ENCODE results near the gene PRKACB.

The PRKACB gene

DNA sequence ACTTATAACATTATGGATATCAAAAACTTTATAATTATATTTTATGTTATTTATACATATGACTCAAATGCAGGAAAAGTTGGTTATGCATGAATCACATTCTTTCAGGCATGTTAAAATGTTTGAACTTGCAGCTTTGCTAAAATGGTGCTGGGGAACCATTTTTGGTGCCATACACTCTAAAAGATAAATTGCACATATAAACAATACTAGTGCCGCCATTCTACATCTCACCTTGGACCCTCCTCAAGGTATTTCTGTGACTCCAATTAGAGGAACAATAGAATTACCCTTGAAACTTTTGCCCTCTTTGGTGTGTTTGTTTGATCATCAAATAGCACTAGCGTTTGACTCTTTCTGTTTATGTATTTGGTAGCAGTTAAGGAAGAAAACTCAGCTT lies 997 bp downstream of the PRKACB start:
- Histone ChIP-seq H3K27ac (ENCODE audit: low read depth, low read length) (peak overlapping the region; percentile 97), H3K79me2 (ENCODE audit: control insufficient read depth, low read length) (peaks cover 55% of the 10 kb centered on the region), H3K4me3 (ENCODE audit: low read length) (peak overlapping the region; percentile 81), H3K4me2 (ENCODE audit: low read length) (peak overlapping the region; percentile 76), H3K4me1 (ENCODE audit: control insufficient read depth, low read length) (peaks cover 65% of the 10 kb centered on the region), H3K9me3 (ENCODE audit: control insufficient read depth, insufficient read depth, low read length) (no peaks in the 10 kb centered on the region), H3K9me2 (replicated peaks; ENCODE audit: control insufficient read depth, low read length) (no peaks in the 10 kb centered on the region), H4K20me1 (ENCODE audit: control insufficient read depth, insufficient read depth, low read depth, low read length) (no peaks in the 10 kb centered on the region), H3K36me3 (ENCODE audit: control insufficient read depth, low read length) (peaks cover 22% of the 10 kb centered on the region), H3K27me3 (ENCODE audit: control insufficient read depth, low read length) (no peaks in the 10 kb centered on the region), H3F3A (ENCODE audit: control insufficient read depth, insufficient read depth) (peaks cover 28% of the 10 kb centered on the region)
- no peak for TF ChIP-seq EZH2phosphoT487 (IDR thresholded peaks at IDR 0.05; ENCODE audit: borderline replicate concordance, low read length)
- TF ChIP-seq, protein P1, sequence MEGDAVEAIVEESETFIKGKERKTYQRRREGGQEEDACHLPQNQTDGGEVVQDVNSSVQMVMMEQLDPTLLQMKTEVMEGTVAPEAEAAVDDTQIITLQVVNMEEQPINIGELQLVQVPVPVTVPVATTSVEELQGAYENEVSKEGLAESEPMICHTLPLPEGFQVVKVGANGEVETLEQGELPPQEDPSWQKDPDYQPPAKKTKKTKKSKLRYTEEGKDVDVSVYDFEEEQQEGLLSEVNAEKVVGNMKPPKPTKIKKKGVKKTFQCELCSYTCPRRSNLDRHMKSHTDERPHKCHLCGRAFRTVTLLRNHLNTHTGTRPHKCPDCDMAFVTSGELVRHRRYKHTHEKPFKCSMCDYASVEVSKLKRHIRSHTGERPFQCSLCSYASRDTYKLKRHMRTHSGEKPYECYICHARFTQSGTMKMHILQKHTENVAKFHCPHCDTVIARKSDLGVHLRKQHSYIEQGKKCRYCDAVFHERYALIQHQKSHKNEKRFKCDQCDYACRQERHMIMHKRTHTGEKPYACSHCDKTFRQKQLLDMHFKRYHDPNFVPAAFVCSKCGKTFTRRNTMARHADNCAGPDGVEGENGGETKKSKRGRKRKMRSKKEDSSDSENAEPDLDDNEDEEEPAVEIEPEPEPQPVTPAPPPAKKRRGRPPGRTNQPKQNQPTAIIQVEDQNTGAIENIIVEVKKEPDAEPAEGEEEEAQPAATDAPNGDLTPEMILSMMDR (IDR thresholded peaks at IDR 0.05; ENCODE audit: low read depth, low read length, poor library complexity, severe bottlenecking) = no peak

DNA sequence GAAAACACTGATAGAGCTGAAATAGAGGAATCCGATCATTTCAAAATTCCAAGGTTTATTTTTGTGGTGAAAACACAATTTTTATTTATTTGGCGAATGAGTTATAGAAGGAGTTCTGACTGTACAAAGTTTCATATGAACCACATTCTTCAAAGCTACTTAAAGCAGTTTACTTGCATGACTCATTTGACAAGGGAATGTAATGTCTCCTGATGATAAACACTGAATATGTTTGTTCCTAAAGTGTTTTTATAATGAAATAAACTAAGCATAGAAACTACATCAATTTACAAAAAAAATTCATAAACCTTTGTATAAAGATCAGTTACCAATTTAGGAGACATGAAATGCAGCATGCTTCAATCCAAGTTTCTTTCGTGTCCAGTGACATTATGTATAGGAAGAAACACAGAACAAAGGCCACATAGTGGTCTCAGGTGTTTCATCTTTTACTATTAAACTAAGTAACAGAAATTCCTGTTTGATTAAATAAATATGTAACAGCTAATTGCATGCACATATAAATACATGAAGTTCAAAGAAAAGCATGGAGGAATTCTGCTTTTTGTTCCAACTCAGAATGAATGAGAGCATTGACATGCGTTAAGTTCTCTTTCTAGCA lies 2.5 kb downstream of the PRKACB start:
- Histone ChIP-seq H3K36me3 (ENCODE audit: control insufficient read depth, low read length) (peaks cover 33% of the 10 kb centered on the region), H3K79me2 (ENCODE audit: control insufficient read depth, low read length) (peaks cover 69% of the 10 kb centered on the region), H3F3A (ENCODE audit: control insufficient read depth, insufficient read depth) (peaks cover 32% of the 10 kb centered on the region), H3K9me2 (replicated peaks; ENCODE audit: control insufficient read depth, low read length) (no peaks in the 10 kb centered on the region), H3K4me2 (ENCODE audit: low read length) (peak overlapping the region; percentile 76), H3K27me3 (ENCODE audit: control insufficient read depth, low read length) (no peaks in the 10 kb centered on the region), H3K4me1 (ENCODE audit: control insufficient read depth, low read length) (peaks cover 71% of the 10 kb centered on the region), H3K27ac (ENCODE audit: low read depth, low read length) (peak overlapping the region; percentile 97), H4K20me1 (ENCODE audit: control insufficient read depth, insufficient read depth, low read depth, low read length) (no peaks in the 10 kb centered on the region), H3K4me3 (ENCODE audit: low read length) (peak overlapping the region; percentile 81), H3K9me3 (ENCODE audit: control insufficient read depth, insufficient read depth, low read length) (no peaks in the 10 kb centered on the region)
- TF ChIP-seq EZH2phosphoT487 (IDR thresholded peaks at IDR 0.05; ENCODE audit: borderline replicate concordance, low read length) = no peak
- TF ChIP-seq, protein P1 (IDR thresholded peaks at IDR 0.05; ENCODE audit: low read depth, low read length, poor library complexity, severe bottlenecking) = no peak

DNA sequence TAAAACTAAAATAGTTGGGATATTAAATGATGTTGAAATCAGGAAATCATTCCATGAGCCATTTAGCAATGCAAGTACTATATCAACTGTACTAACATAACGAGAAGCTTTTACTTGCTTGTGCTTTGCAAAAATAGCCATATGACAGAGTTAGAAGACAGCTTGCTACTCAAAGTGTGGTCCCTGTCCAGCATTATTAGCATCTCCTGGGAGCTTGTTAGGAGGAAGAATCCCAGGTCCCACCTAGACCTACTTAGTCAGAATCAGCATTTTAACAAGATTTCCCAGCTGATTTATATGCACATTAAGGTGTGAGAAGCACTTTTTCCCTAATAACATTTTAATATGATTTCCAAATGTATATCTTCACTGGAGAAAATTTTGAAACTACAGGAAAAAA lies 4.7 kb downstream of the PRKACB start:
- Histone ChIP-seq H3K27me3 (ENCODE audit: control insufficient read depth, low read length) (no peaks in the 10 kb centered on the region), H4K20me1 (ENCODE audit: control insufficient read depth, insufficient read depth, low read depth, low read length) (no peaks in the 10 kb centered on the region), H3K4me3 (ENCODE audit: low read length) (no peak overlapping the region; the same call in 1 of the 2 replicates), H3K79me2 (ENCODE audit: control insufficient read depth, low read length) (peaks cover 91% of the 10 kb centered on the region), H3K27ac (ENCODE audit: low read depth, low read length) (no peak overlapping the region), H3F3A (ENCODE audit: control insufficient read depth, insufficient read depth) (peaks cover 29% of the 10 kb centered on the region), H3K4me2 (ENCODE audit: low read length) (peak overlapping the region; percentile 50), H3K36me3 (ENCODE audit: control insufficient read depth, low read length) (peaks cover 52% of the 10 kb centered on the region), H3K4me1 (ENCODE audit: control insufficient read depth, low read length) (peaks cover 66% of the 10 kb centered on the region), H3K9me3 (ENCODE audit: control insufficient read depth, insufficient read depth, low read length) (no peaks in the 10 kb centered on the region), H3K9me2 (replicated peaks; ENCODE audit: control insufficient read depth, low read length) (no peaks in the 10 kb centered on the region)
- no peak for TF ChIP-seq EZH2phosphoT487 (IDR thresholded peaks at IDR 0.05; ENCODE audit: borderline replicate concordance, low read length)

DNA sequence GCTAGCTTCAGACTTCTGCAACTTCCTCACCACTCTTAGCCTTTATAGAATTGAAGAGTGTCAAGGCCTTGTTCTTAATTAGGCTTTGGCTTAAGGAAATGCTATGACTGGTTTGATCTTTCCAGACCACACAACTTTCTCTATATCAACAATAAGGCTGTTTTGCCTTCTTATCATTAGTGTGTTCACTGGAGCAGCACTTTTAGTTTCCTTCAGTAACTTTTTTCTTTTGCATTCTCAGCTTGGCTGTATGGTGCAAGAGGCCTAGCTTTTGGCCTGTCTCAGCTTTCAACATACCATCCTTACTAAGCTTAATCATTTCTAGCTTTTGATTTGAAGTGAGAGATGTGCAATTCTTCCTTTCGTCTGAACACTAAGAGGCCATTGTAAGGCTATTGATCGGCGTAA lies 8.6 kb downstream of the PRKACB start:
- Histone ChIP-seq H3K36me3 (ENCODE audit: control insufficient read depth, low read length) (peaks cover 61% of the 10 kb centered on the region), H4K20me1 (ENCODE audit: control insufficient read depth, insufficient read depth, low read depth, low read length) (no peaks in the 10 kb centered on the region), H3K4me1 (ENCODE audit: control insufficient read depth, low read length) (peaks cover 64% of the 10 kb centered on the region), H3K79me2 (ENCODE audit: control insufficient read depth, low read length) (peaks cover 97% of the 10 kb centered on the region), H3F3A (ENCODE audit: control insufficient read depth, insufficient read depth) (peaks cover 5% of the 10 kb centered on the region; the same call in 1 of the 2 replicates), H3K9me3 (ENCODE audit: control insufficient read depth, insufficient read depth, low read length) (no peaks in the 10 kb centered on the region), H3K4me3 (ENCODE audit: low read length) (no peak overlapping the region), H3K4me2 (ENCODE audit: low read length) (peak overlapping the region; percentile 55), H3K27ac (ENCODE audit: low read depth, low read length) (0 out of 2 replicates have a peak overlapping the region, but pooled peaks have one; percentile 13), H3K9me2 (replicated peaks; ENCODE audit: control insufficient read depth, low read length) (no peaks in the 10 kb centered on the region), H3K27me3 (ENCODE audit: control insufficient read depth, low read length) (no peaks in the 10 kb centered on the region)
- TF ChIP-seq, protein P1 (IDR thresholded peaks at IDR 0.05; ENCODE audit: low read depth, low read length, poor library complexity, severe bottlenecking) = no peak
- TF ChIP-seq EZH2phosphoT487 (IDR thresholded peaks at IDR 0.05; ENCODE audit: borderline replicate concordance, low read length) = no peak

Measured in DOHH2 (cell line).